HG03045 (cell line): ENCODE measurements around the gene STAT6.

ENCODE experiments used
- ATAC-seq: cut with Tn5 transposase; IDR thresholded peaks from one replicate; pipeline ENCODE4 v1.9.1; 2021; ENCODE audit warnings: mild to moderate bottlenecking, moderate library complexity; ENCODE audit not compliant: unreplicated experiment

STAT6 gene

GRCh38 chr12:57103856-57104255, 7.3 kb downstream of the STAT6 start:
- ATAC-seq = no peak

GRCh38 chr12:57101892-57102695, 9.1 kb downstream of the STAT6 start:
- ATAC-seq = no peak

- ATAC-seq = no peak
Observed at GRCh38 chr12:57099766-57100165, 11.4 kb downstream of the STAT6 start.

- ATAC-seq = no peak
Observed at GRCh38 chr12:57099047-57099714, 12.0 kb downstream of the STAT6 start.

GRCh38 chr12:57098546-57098945, 12.6 kb downstream of the STAT6 start:
- ATAC-seq = no peak

GRCh38 chr12:57097554-57097835, 13.7 kb downstream of the STAT6 start:
- no peak for ATAC-seq

- ATAC-seq = no peak
Observed at GRCh38 chr12:57096748-57097553, 14.2 kb downstream of the STAT6 start.

- no peak for ATAC-seq
Observed at GRCh38 chr12:57096099-57096572, 15.0 kb downstream of the STAT6 start.

- ATAC-seq = no peak
Observed at GRCh38 chr12:57095440-57095839, 15.7 kb downstream of the STAT6 start.

GRCh38 chr12:57094208-57095160, 16.7 kb downstream of the STAT6 start:
- no peak for ATAC-seq

- no peak for ATAC-seq
Observed at GRCh38 chr12:57093415-57094207, 17.6 kb downstream of the STAT6 start.

- no peak for ATAC-seq
Observed at GRCh38 chr12:57092876-57093414, 18.2 kb downstream of the STAT6 start.

- no peak for ATAC-seq
Observed at GRCh38 chr12:57092529-57092862, 18.7 kb downstream of the STAT6 start.

- no peak for ATAC-seq
Observed at GRCh38 chr12:57091638-57092528, 19.3 kb downstream of the STAT6 start.

GRCh38 chr12:57090924-57091637, 20.1 kb downstream of the STAT6 start:
- ATAC-seq = no peak

GRCh38 chr12:57090490-57090889, 20.7 kb downstream of the STAT6 start:
- ATAC-seq = no peak

- no peak for ATAC-seq
Observed at GRCh38 chr12:57089271-57090245, 21.6 kb downstream of the STAT6 start.
